Stimulated activated CD4-positive, alpha-beta T cell treated with anti-CD3 and anti-CD28 coated beads, Interleukin-2, amount 100 ng/mL, for 48 hours (primary cell): ENCODE data around the gene CNN1.
"Not testable (repeated sequence)": the region's sequence is repeated elsewhere in the genome, so short reads cannot be mapped to it uniquely, and the experiment has no call there.

Source experiments
- DNase-seq, 2 donors: peaks; one replicate each; pipeline ENCODE4 v3.0.0-alpha.2; 2020

Gene CNN1

GRCh38 chr19:11534948-11535347, 3.7 kb upstream of the CNN1 start:
- no peak for DNase-seq

- peak; percentile 89 to 94 for DNase-seq
Measured at GRCh38 chr19:11535792-11536595, 2.7 kb upstream of the CNN1 start.

GRCh38 chr19:11539495-11540365, 1.1 kb downstream of the CNN1 start:
- DNase-seq = no peak

- no peak for DNase-seq
Measured at GRCh38 chr19:11540645-11541044, 2.0 kb downstream of the CNN1 start.

- no peak for DNase-seq
Measured at GRCh38 chr19:11541238-11541637, 2.6 kb downstream of the CNN1 start.

- DNase-seq = no peak
Measured at GRCh38 chr19:11547929-11548700, 9.5 kb downstream of the CNN1 start.

GRCh38 chr19:11549386-11549953, 10.8 kb downstream of the CNN1 start:
- DNase-seq = no peak

- no peak for DNase-seq
Measured at GRCh38 chr19:11550265-11550664, 11.6 kb downstream of the CNN1 start.

GRCh38 chr19:11551603-11552235, 13.1 kb downstream of the CNN1 start:
- DNase-seq = no peak

- no peak for DNase-seq
Measured at GRCh38 chr19:11552666-11553372, 14.2 kb downstream of the CNN1 start.

- no peak for DNase-seq
Measured at GRCh38 chr19:11554160-11554559, 15.5 kb downstream of the CNN1 start.

GRCh38 chr19:11555246-11555645, 16.6 kb downstream of the CNN1 start:
- DNase-seq = no peak

- no peak for DNase-seq
Measured at GRCh38 chr19:11556634-11557420, 18.2 kb downstream of the CNN1 start.

GRCh38 chr19:11558881-11559828, 20.5 kb downstream of the CNN1 start, which contains the start of gene ELOF1:
Gene ELOF1, minus strand, starts transcription at chr19:11559230. Its CDS starts 4,883 bp downstream, at chr19:11554347.
- peak; percentile 94 for DNase-seq

- peak; percentile 51 to 52 for DNase-seq
Measured at GRCh38 chr19:11560404-11561051, 21.9 kb downstream of the CNN1 start.

- no peak for DNase-seq
Measured at GRCh38 chr19:11563532-11563931, 24.9 kb downstream of the CNN1 start.

GRCh38 chr19:11564082-11564807, 25.6 kb downstream of the CNN1 start:
- not testable (repeated sequence) for DNase-seq

- DNase-seq = not testable (repeated sequence)
Measured at GRCh38 chr19:11565649-11565980, 27.0 kb downstream of the CNN1 start.
